GM21447 (cell line): ENCODE results near the gene RB1.
A peak's percentile ranks its signal among the peaks of the same experiment; 100 is the strongest.

Experiments
- ATAC-seq: cut with Tn5 transposase; IDR thresholded peaks from one replicate; pipeline ENCODE4 v1.9.1; 2021; ENCODE audit not compliant: unreplicated experiment

RB1 gene

DNA sequence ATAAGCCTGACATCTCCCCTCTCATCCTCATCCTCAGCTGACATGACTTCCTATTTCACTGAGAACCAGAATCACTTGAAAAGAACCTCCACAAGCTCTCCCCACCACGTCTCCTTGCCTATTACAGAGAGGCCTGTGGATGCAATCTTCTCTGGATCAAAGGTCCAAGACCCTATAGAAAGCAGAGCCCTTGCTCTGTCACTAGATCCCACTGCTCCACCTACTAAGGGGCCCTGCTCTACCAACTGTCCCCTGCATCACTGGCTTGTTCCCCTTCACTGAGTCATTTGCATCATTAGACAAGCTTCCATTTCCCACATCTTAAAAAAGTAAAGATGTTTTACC lies 188.5 kb downstream of the RB1 start:
- peak; percentile 48 for ATAC-seq

- ATAC-seq: peak; percentile 81
Measured at GRCh38 chr13:48492470-48493065, 189.0 kb downstream of the RB1 start.

DNA sequence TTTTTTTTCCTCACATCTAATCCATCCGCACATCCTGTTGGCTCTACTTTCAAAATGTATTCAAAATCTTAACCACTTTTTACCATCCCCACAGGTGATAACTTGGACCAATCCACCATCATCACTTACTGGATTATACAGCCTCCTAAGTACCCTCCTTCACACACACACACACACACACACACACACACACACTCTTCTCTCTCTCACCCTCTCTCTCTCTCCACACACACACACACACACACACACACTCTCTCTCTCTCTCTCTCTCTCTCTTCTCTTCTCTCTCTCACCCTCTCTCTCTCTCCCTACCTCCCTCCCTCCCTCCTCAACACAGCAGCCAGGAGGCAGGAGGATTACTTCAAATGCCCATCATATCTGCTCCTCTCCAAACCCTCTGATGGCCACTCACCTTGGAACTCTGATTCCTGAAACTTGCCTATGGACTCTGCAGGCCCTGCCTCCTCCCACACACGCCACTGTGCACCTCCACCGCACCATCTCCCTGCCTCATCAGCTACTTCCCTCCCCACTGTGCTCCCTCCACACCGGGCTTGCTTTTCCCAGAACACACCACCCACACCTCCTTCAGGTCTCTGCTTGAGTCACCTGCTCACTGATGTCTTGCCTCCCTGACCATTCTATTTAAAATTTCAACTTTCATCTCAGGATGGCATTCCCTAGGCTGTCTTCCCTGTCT lies 189.7 kb downstream of the RB1 start:
- ATAC-seq: no peak

GRCh38 chr13:48493851-48494250 lies 190.3 kb downstream of the RB1 start:
- ATAC-seq: no peak

- ATAC-seq: no peak
Measured at GRCh38 chr13:48494874-48495273, 191.3 kb downstream of the RB1 start.

GRCh38 chr13:48496271-48497161 lies 193.0 kb downstream of the RB1 start:
- ATAC-seq: no peak

DNA sequence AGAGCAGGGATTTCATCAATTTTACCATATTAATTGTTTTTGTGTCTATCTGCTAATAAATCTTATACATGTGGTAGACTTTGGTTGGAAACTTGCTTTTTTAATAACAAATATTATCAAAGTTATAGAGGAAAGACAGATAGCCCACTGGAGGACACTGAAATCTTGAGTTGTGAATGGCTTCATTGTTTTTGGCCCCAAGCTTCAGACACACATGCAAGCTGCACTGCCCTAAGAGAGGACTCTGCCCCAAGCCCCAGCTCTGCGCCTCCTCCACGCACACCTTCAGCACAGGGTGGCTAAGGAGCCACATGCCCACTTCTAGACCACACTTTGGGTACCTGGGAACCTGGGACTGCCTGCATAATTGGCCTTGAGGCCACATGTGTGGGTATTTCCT lies 194.1 kb downstream of the RB1 start:
- no peak for ATAC-seq

GRCh38 chr13:48500652-48501197 lies 197.2 kb downstream of the RB1 start:
- no peak for ATAC-seq

DNA sequence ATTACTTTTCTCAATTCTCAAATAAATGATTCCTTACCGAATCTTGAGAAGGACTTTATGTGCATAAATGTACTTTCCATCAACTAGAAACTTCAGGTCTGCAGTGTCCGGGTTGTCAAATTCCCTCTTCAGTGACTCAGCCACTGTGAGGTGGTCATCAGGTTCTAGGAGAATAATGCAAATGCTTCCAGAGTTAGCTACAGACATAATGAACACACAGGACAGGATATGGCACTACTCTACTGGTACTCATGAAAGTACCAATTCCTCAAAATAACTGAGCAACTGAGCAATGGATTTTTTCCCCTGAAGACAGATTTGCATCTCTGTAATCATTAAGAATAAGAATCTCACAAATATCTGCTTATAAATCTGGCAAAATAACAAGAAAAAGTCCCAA lies 198.2 kb downstream of the RB1 start:
- ATAC-seq: peak; percentile 37

DNA sequence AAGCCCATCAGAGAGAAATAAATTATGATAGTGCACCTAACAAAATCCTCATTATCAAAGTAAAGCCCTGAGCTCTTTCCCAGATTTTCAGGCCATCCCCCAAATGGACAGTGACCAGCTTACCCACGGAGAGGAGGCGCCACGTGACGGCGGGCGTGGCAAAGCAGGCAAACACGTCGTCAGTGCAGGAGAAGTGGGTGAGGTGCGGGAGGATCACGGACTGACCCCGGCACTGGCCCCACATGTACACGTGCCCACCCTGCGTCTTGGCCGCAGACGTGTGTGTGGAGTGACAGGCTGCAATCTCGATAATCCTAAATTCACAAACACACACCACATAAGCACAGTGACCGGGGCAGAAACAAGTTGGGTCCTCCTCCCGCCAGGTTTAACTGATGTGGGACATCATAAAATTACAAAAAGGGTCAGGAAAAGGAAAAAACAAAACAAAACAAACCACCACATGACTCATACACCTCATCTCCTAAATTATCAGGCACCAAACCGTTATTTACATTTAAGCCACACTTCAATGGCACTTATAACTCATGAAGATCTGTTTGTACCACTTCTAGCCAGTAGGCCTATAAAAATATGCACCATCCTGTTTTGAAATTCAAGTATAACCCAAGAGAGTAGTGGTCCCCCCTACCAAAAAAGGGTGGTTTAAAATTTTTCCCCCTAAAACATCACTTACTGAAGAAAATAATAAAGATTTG lies 199.2 kb downstream of the RB1 start:
- ATAC-seq: no peak

DNA sequence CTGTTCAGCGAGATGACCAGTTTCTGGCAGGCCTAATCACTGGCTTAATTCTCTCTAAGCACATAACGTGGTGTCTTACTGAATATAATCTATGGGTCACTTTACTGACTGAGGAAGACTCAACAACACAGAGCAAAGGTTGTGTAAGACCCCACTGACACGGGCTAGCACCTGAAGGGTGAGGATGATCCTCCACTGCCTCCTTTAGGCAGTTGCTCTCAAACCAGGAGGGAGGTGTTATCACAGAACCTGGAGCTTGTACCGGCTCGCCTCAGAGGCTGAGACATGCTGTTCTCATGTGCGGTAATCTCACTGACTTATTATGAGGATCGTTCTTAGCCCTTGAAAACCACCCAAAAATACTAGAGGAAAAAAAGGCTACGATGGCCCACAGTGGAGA lies 201.1 kb downstream of the RB1 start:
- ATAC-seq: no peak

DNA sequence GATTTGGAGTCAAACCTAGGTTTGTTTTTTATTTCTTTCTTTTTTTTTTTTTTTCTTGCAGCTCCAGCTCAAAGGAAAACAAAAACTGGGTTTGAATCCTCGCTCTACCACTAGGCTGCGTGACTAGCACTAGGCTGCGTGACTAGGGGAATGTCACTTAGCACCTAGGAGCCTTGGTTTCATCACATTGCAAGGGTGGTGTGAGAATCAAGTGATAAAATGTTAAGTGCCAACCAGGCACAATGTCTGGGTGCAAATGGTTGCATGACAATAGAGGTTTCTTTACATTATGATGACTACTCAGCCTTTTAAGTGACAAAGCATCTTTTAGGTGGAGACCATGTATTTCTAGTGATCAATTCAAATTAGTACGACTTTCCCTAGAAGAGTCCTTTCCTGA lies 201.5 kb downstream of the RB1 start:
- no peak for ATAC-seq

- peak; percentile 80 for ATAC-seq
Measured at GRCh38 chr13:48505597-48506091, 202.1 kb downstream of the RB1 start.

DNA sequence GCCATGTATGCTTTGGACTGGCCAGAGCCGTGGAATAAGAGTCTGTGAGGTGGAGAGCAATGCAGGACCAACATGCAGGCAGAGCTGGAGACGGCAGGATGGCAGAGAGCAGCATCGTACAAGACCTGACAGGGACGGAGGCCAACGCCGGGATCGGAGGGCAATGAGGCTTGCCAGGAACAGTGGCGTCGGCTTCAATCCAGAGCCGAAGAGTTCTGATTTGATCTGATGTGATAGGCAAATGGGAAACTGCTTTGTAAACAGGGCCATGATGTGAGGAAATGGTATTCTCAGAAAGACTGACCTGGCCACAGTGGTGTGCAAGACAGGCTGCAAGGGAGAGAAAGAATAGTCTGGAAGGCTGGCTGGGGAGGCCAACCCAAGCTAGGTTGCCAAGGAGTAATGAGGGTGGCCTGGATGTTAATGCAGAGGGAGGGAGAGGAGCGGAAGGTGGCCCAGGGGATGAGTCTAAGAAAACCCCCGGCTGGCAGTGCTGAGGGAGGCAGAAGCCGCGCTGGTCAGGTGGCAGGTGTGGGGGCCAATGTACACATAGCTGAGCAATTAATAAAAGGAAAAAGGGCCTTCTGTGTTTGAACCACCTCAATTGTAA lies 202.6 kb downstream of the RB1 start:
- peak; percentile 21 for ATAC-seq

DNA sequence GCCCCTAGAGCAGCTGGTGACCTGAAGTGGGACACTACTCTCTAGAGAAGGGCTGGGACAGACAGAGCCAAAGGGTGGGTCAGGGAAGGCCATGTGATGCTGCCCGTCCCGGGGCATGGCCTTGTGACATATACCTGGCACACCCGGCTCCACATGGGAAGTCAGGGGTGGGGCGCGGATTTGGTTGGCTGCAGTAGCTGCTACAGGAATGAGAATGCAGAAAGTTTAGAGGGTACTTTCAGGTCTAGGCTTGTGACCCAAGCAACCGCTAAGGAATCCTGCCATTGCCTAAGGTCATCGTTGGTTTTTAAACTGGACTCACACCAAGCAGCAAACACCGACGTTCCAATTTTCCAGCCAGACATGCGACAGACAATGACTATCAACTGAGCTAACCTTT lies 203.5 kb downstream of the RB1 start:
- ATAC-seq: no peak

DNA sequence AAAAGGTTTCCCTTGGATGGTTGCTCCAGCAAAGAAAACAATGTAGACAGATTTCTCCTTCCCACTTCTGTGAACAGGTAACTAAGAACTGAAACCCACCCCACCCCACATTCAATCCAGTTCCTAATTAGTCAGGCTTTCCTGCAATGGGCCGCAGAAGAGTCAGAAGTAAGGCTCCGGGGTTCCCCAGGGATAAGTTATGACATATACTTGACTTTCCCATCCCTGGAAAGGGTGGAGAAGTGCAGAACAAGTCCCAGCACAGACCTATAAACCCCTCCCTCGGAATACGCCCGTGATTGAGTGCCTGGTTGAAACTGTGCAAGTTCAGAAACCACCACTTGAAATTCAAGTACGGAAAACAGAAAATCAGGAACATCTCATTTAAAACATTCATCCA lies 204.5 kb downstream of the RB1 start:
- ATAC-seq: no peak

DNA sequence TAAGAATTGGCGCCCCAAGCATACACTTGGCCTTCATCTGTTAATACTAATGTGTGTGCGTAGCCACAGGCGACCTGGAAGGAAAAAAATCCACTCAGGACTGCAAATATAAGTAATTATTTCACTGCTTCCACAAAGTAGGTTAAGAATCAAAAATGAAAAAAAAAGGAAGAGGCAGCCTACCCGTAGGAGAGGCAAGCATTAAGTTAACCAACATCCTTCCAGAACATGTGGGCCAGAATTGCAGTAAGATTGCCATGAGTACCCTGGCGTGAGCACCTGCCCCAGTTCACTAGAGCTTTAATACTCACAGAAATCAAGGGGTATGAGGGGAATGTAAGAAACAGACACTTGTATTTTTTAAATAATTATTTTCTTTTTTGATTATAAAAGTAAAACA lies 207.1 kb downstream of the RB1 start:
- ATAC-seq: no peak

GRCh38 chr13:48511621-48512230 lies 208.2 kb downstream of the RB1 start:
- no peak for ATAC-seq

- ATAC-seq: no peak
Measured at GRCh38 chr13:48514793-48515192, 211.2 kb downstream of the RB1 start.

DNA sequence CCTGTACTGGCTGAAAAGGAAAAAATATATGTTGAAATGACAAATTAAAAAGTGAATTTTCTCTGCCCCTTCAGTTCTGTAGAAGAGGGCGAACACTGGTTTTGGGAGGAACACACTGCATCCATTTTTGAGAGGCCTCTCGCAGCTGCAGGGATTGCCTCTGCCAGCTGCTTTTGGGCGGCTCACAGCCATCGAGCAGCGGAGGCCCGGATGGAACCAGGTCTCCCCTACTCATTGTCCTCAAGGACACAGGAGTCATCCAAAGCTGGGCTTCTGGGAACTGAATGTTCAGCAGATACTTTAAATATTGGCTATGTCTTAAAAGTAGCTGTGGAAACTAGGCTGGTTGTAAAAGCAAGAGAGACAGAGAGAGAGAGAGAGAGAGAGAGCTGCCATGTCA lies 212.2 kb downstream of the RB1 start:
- no peak for ATAC-seq
